Activated CD4-positive, alpha-beta T cell treated with anti-CD3 and anti-CD28 coated beads for 36 hours (primary cell): ENCODE data around the gene ZNFX1. TPM values are rescaled to one million over a fixed set of nuclear protein-coding genes. Genes with fewer than 3 reads are reported as not detected.
"Not testable (repeated sequence)": the region's sequence is repeated elsewhere in the genome, so short reads cannot be mapped to it uniquely, and the experiment has no call there.

ENCODE experiments used
- ATAC-seq: fragments of 200-7000 bp; cut with Tn5 transposase; one replicate; pipeline ENCODE4 v1.10.0; 2021; ENCODE audit warnings: mild to moderate bottlenecking, moderate library complexity
- CTCF ChIA-PET: fragments of 350-600 bp; sonication (Branson Sonifier 250); formaldehyde crosslinking; loops from one replicate; lab custom pipeline; 2021; ENCODE audit warnings: antibody characterized with exemption; lab: Charles Lee
- POLR2A ChIA-PET: fragments of 350-600 bp; sonication (Branson Sonifier 250); formaldehyde crosslinking; loops from one replicate; lab custom pipeline; 2021; ENCODE audit warnings: antibody characterized with exemption, inconsistent platforms; lab: Charles Lee
- DNase-seq: peaks from one replicate; pipeline ENCODE4 v3.0.0-alpha.2; 2020
- H3K27ac Mint-ChIP-seq: one replicate; pipeline ENCODE4 v1.8.0; 2021; ENCODE audit warnings: mixed read lengths
- H3K27me3 Mint-ChIP-seq: one replicate; pipeline ENCODE4 v1.8.0; 2021; ENCODE audit warnings: mixed read lengths
- H3K36me3 Mint-ChIP-seq: one replicate; pipeline ENCODE4 v1.8.0; 2021; ENCODE audit warnings: low read depth, mixed read lengths
- H3K4me1 Mint-ChIP-seq: one replicate; pipeline ENCODE4 v1.8.0; 2021; ENCODE audit warnings: mixed read lengths
- H3K4me3 Mint-ChIP-seq: one replicate; pipeline ENCODE4 v1.8.0; 2021; ENCODE audit warnings: mild to moderate bottlenecking, moderate library complexity, mixed read lengths
- H3K9me3 Mint-ChIP-seq: one replicate; pipeline ENCODE4 v1.8.0; 2021; ENCODE audit warnings: low read depth, mixed read lengths
- intact Hi-C, 2 experiments: fragments of 100-400 bp; cut with DNase I in 1 of 2; cut with micrococcal nuclease in 1 of 2; formaldehyde crosslinking; loops; one replicate each; pipeline versions ENCODE4 v1.14.2 to v1.15.1; 2022 to 2024; cut with DNase I, micrococcal nuclease
- total RNA-seq, 2 experiments: library from RNA; stranded (reverse); gene quantifications; one replicate each; pipeline ENCODE4 v1.2.3, GENCODE V29; 2021

Gene ZNFX1
- total RNA-seq, 2 experiments from 2014 or later: 36.4 to 43.8 TPM

DNA sequence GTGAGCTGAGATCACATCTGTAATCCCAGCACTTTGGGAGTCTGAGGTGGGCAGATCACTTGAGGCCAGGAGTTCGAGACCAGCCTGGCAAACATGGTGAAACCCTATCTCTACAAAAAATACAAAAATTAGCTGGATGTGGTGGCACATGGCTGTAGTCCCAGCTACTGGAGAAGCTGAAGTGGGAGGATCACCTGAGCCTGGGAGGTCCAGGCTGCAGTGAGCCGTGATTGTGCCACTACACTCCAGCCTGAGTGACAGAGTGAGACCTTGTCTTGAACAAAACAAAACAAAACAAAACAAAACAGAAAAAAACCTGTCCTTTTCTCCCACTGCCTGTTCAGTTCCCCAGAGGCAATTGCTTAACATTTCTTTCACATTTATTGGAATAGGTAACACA lies 36.2 kb upstream of the ZNFX1 start:
- CTCF ChIA-PET, H3K4me3 Mint-ChIP-seq, H3K27ac Mint-ChIP-seq, DNase-seq, H3K36me3 Mint-ChIP-seq, ATAC-seq, H3K9me3 Mint-ChIP-seq, intact Hi-C loops: not testable (repeated sequence)
- H3K27me3 Mint-ChIP-seq: peaks cover 25% of the 10 kb centered on the region
- peaks cover 27% of the 10 kb centered on the region for H3K4me1 Mint-ChIP-seq
- POLR2A ChIA-PET: interaction anchor here (0.6 to 0.9 kb wide), 2 partner anchors 11 to 18 kb away, joined by 3 read pairs; no protein-coding TSS in a partner anchor

DNA sequence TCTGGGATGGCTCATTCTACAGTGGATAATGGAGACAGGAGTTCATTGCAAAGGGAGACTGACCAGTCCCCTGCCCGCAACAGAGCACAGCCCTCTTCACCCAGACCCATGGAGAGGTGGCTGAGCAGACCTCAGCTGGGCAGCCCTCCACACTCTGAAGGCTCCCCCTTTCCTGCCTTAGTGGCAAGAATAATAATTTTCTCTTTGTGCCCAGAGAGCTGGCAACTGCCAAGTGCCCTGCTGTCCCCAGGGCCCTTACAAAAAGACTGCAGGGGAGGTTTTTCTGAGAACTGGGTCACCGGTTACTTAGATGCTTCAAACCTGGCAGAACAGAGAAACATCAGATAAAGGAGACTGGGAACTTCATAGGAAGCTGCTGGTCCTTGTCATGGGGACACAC lies 35.4 kb upstream of the ZNFX1 start:
- Mint-ChIP-seq H3K36me3 (peaks cover 1% of the 10 kb centered on the region), H3K9me3 (peaks cover 8% of the 10 kb centered on the region), H3K4me3 (no peak overlapping the region), H3K4me1 (peaks cover 29% of the 10 kb centered on the region), H3K27me3 (peaks cover 19% of the 10 kb centered on the region), H3K27ac (no peak overlapping the region)
- CTCF ChIA-PET: no interaction called here
- POLR2A ChIA-PET: interaction anchor here (0.6 to 0.9 kb wide), 4 partner anchors 10 to 600 kb away, joined by 3 to 4 read pairs (median 3); no protein-coding TSS in a partner anchor
- no peak for DNase-seq
- ATAC-seq: no peak
- intact Hi-C loops: no loop called here

DNA sequence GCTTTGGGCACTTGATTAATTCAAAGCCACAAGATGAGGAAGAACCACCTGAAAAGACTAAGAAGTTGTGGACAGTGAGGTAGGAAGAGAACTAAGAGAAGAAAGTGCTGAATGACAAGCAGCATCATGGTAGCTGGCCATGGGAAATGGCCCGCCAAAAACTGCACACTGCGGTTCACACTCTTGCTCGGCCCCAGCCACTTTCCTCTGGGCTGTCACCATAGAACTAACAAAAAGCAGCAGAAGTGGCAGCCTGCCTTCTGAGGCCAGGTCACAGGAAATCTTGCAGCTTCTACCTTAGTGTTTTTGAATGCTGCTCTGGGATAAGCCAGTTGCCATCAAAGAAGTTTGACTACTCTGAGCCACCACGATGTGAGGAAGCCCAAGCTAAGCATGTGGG lies 34.8 kb upstream of the ZNFX1 start:
- ChIA-PET POLR2A (interaction anchor here (0.7 kb wide), 1 partner anchor 26 kb away, joined by 3 read pairs; no protein-coding TSS in a partner anchor), CTCF (interaction anchor here (0.6 kb wide), 1 partner anchor 480 kb away, joined by 4 read pairs; no protein-coding TSS in a partner anchor)
- Mint-ChIP-seq H3K9me3 (peaks cover 8% of the 10 kb centered on the region), H3K4me3 (no peak overlapping the region), H3K27me3 (peaks cover 16% of the 10 kb centered on the region), H3K4me1 (peaks cover 27% of the 10 kb centered on the region), H3K27ac (no peak overlapping the region), H3K36me3 (peaks cover 1% of the 10 kb centered on the region)
- ATAC-seq (no peak), DNase-seq (no peak)
- intact Hi-C loops: no loop called here

DNA sequence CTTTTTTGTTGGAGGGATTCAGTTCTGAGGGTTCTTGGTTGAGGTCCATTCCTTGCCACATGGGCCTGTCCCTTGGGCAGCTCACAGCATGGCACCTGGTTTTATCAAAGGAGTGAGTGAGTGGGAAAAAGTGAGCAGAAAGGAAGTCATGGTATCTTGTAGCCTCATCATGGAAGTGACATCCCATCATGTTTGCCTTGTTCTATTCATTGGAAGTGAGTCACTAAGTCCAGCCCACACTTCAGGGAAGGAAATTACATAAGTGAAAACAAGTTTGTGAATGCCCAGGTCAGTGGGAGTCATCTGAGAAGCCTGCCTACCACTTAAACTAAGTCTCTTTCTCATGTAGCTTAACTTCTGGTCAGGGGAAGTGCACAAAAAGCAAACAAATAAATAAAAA lies 32.8 kb upstream of the ZNFX1 start:
- intact Hi-C loops: no loop called here
- Mint-ChIP-seq H3K4me3 (no peak overlapping the region), H3K9me3 (peaks cover 8% of the 10 kb centered on the region), H3K27me3 (peaks cover 7% of the 10 kb centered on the region), H3K36me3 (no peaks in the 10 kb centered on the region), H3K27ac (peak overlapping the region; percentile 66), H3K4me1 (peaks cover 27% of the 10 kb centered on the region)
- ATAC-seq (peak; percentile 78), DNase-seq (peak; percentile 29)
- ChIA-PET POLR2A (interaction anchor here (1.0 kb wide), 2 partner anchors 28 to 49 kb away, joined by 3 to 4 read pairs; no protein-coding TSS in a partner anchor), CTCF (interaction anchor here (0.6 to 0.7 kb wide), 3 partner anchors 12 to 1251 kb away, joined by 3 to 4 read pairs (median 3); no protein-coding TSS in a partner anchor)

DNA sequence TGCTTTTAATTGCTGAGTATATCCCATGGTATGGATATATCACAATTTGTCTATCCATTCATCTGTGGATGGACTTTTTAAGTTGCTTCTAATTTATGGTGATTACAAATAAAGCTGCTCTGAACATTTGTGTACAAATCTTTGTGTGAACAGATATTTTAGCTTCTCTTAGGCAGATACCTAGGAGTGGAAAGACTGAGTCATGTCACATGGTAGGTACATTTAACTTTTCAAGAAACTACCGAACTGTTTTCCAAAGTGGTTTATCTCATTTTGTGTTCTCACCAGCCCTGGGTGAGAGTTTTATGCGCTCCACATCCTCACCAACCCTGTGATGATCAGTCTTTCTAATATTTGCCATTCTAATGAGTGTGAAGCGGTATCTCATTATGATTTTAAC lies 31.0 kb upstream of the ZNFX1 start:
- peaks cover 33% of the 10 kb centered on the region for H3K4me1 Mint-ChIP-seq
- DNase-seq: no peak
- ATAC-seq: peak; percentile 42

DNA sequence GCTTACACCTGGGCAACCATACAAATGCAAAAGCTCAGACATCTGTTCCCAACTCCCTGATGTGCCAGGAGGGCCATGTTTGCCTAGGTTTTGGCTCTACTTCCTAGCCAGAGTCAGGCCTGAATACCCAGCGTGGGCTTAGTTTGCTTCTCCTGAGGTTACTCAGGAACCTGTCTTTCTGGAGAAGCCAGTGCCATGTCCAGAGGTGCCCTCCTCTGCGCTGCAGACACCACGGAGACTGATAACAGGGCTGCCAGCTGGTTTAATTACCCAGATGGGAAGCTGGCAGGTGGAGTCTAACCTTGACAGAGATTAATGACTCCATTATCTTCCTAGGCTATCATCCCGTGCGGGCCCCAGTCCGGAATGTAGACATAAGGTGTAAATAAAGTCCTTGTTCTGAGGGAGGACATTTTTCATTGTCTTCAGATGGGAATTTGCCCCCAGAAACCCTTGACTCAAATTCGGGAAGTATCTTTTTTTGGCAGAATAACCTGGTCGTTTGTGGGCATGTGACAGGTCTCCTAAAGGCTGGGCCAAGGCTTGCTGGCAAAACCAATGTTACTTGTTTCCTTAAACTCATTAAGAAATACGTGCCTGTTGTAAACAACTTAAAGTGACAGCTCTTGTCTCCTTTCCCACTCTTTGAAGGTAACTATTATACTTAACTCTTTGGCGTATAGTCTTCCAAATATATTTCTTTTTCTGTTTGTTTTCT lies 29.2 kb upstream of the ZNFX1 start:
- Mint-ChIP-seq H3K27ac (no peak overlapping the region), H3K36me3 (no peaks in the 10 kb centered on the region), H3K9me3 (peaks cover 8% of the 10 kb centered on the region), H3K27me3 (peaks cover 2% of the 10 kb centered on the region), H3K4me3 (no peak overlapping the region), H3K4me1 (peaks cover 41% of the 10 kb centered on the region)
- CTCF ChIA-PET: interaction anchor here (1.4 kb wide), 1 partner anchor 13 kb away, joined by 4 read pairs; no protein-coding TSS in a partner anchor
- POLR2A ChIA-PET: no interaction called here
- DNase-seq (no peak), ATAC-seq (no peak)
- intact Hi-C loops: no loop called here

More for the DNA sequence above, 31.0 kb upstream of the ZNFX1 start:
- Mint-ChIP-seq H3K4me3 (no peak overlapping the region), H3K27ac (no peak overlapping the region), H3K36me3 (no peaks in the 10 kb centered on the region), H3K27me3 (peaks cover 2% of the 10 kb centered on the region), H3K9me3 (peaks cover 8% of the 10 kb centered on the region)
- POLR2A ChIA-PET: no interaction called here
- intact Hi-C loops: no loop called here
- CTCF ChIA-PET: interaction anchor here (2.1 kb wide), 1 partner anchor 11 kb away, joined by 7 read pairs; no protein-coding TSS in a partner anchor

DNA sequence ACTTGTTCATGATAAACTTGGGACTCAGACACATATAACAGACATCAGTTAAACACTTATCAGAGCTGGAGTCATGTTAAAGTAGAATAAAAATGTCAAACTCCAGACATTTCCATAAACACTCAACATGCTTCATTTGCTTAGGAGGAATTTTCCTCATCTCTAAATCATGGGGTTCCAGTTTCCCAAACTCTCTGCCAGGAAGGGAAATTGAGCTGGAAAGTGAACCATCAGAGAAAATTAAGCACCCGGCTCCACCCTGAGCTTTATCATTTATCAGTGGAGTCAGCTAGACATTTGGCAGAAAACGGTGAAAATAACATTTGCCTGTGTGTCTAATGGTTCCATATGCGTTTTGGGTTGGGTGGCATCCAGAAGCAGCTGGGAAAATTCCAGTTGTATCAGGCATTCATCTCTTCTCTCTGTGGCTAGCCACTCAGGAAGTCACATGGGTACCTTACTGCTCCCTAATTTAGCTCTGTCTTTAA lies 25.3 kb upstream of the ZNFX1 start:
- ChIA-PET POLR2A (interaction anchor here (0.6 to 1.2 kb wide), 4 partner anchors 10 to 630 kb away, joined by 3 read pairs; no protein-coding TSS in a partner anchor), CTCF (interaction anchor here (1.0 kb wide), 1 partner anchor 124 kb away, joined by 4 read pairs; no protein-coding TSS in a partner anchor)
- Mint-ChIP-seq H3K27me3 (no peaks in the 10 kb centered on the region), H3K4me3 (no peak overlapping the region), H3K4me1 (peaks cover 14% of the 10 kb centered on the region), H3K27ac (no peak overlapping the region), H3K9me3 (no peaks in the 10 kb centered on the region), H3K36me3 (no peaks in the 10 kb centered on the region)
- DNase-seq (no peak), ATAC-seq (no peak)
- intact Hi-C loops: no loop called here

DNA sequence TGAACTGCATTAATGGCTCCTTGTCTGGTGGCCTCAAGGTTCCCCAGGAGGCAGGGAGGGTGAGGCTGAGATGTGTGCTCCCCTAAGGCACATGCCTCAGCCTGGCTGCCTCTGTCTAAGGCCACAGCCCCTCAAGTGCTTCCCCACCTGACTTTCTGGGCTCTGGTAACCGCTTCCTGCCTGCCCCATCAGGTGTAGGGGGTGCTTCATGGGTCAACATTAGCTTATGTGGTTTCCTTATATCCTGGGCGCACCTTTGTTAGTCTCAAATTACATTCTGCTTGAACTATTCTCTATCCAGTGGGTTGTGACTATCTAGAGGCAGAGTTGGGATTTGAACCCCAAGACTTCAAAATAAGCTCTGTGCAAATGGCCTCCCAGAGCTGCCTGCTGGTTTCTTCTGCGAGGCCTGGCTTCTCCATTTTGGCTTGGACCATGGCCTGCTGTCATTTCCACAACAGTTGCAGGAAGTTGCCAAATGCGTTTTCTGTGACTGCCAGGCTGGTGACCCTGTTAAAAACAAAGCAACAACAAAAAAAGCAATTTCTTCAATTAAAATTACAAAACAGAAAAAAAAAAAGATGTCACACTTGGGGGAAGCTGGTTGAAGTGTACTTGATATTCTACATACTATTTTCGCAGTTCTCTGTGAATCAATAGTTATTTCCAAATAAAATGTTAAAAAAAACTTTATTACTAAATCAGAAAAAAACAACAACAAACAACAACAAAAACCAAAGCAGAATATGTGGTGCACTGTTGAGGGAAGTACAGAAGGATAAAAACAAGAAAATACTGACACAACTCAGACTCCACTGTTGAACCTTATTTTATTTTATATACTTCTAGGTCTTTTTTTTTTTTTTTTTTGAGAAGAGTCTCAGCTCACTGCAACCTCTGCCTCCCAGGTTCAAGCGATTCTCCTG lies 20.0 kb upstream of the ZNFX1 start:
- no peak for ATAC-seq
- no peak overlapping the region for H3K27ac Mint-ChIP-seq
- peaks cover 10% of the 10 kb centered on the region for H3K4me1 Mint-ChIP-seq
- H3K4me3 Mint-ChIP-seq: no peak overlapping the region
- POLR2A ChIA-PET: no interaction called here
- intact Hi-C loops: no loop called here
- H3K36me3 Mint-ChIP-seq: peaks cover 34% of the 10 kb centered on the region
- peaks cover 8% of the 10 kb centered on the region for H3K9me3 Mint-ChIP-seq
- no peaks in the 10 kb centered on the region for H3K27me3 Mint-ChIP-seq
- no peak for DNase-seq
- CTCF ChIA-PET: interaction anchor here (0.6 kb wide), 1 partner anchor 551 kb away, joined by 3 read pairs; no protein-coding TSS in a partner anchor

DNA sequence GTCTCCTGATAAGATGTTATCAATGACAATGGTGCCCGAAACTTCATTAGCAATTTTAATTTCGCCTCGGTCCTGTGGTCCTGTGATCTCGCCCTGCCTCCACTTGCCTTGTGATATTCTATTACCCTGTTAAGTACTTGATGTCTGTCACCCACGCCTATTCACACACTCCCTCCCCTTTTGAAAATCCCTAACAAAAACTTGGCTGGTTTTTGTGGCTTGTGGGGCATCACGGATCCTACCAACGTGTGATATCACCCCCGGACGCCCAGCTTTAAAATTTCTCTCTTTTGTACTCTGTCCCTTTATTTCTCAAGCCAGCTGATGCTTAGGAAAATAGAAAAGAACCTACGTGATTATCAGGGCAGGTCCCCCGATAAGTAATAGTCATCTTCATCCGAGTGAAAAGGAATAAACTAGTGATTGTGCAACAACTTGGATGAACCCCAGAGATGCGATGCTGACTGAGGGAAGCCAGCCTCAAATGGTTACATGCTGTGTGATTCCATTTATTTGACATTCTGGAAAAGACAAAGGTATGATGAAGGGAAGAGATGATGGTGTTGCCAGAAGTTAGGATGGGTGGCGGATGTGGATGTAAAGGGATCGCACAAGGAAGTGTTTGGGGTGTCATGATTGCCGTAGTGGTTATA lies 16.3 kb upstream of the ZNFX1 start:
- POLR2A ChIA-PET, CTCF ChIA-PET: not testable (repeated sequence)
- H3K36me3 Mint-ChIP-seq: peaks cover 62% of the 10 kb centered on the region

DNA sequence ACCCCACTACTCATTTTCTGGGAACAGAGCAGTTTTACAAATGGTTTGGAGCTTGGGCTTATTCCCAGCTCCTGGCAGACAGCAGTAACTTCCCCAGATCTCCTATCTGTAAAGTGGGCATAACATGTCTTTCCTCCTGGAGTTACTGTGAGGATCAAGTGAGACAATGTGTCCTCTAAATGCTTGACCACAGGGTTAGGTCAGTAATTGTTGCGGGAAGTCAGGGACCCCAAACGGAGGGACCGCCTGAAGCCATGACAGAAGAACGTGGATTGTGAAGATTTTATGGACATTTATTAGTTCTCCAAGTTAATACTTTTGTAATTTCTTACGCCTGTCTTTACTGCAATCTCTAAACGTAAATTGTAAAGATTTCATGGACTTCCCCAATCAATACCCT lies 15.3 kb upstream of the ZNFX1 start:
- no peaks in the 10 kb centered on the region for H3K27me3 Mint-ChIP-seq
- ATAC-seq: no peak
- H3K9me3 Mint-ChIP-seq: peaks cover 8% of the 10 kb centered on the region
- no peak for DNase-seq
- POLR2A ChIA-PET: interaction anchor here (0.6 kb wide), 2 partner anchors 10 to 243 kb away, joined by 4 read pairs; no protein-coding TSS in a partner anchor
- intact Hi-C loops: no loop called here
- peaks cover 7% of the 10 kb centered on the region for H3K4me1 Mint-ChIP-seq
- CTCF ChIA-PET: interaction anchor here (1.1 kb wide), 1 partner anchor 10 kb away, joined by 3 read pairs; no protein-coding TSS in a partner anchor
- no peak overlapping the region for H3K27ac Mint-ChIP-seq
- H3K4me3 Mint-ChIP-seq: no peak overlapping the region
- H3K36me3 Mint-ChIP-seq: peaks cover 72% of the 10 kb centered on the region

More for the DNA sequence above, 16.3 kb upstream of the ZNFX1 start:
- H3K27me3 Mint-ChIP-seq, H3K9me3 Mint-ChIP-seq, H3K4me3 Mint-ChIP-seq, H3K4me1 Mint-ChIP-seq, DNase-seq, ATAC-seq, H3K27ac Mint-ChIP-seq, intact Hi-C loops: not testable (repeated sequence)
